LoVo (cell line): ENCODE measurements around the gene CHMP4B.
A peak's percentile ranks its signal among the peaks of the same experiment; 100 is the strongest.
"Not testable (repeated sequence)": the region's sequence is repeated elsewhere in the genome, so short reads cannot be mapped to it uniquely, and the experiment has no call there.

Source experiments
- DNase-seq: peaks from one replicate; pipeline ENCODE4 v3.0.0-alpha.2; 2016; ENCODE audit warnings: low spot score

Gene CHMP4B

DNA sequence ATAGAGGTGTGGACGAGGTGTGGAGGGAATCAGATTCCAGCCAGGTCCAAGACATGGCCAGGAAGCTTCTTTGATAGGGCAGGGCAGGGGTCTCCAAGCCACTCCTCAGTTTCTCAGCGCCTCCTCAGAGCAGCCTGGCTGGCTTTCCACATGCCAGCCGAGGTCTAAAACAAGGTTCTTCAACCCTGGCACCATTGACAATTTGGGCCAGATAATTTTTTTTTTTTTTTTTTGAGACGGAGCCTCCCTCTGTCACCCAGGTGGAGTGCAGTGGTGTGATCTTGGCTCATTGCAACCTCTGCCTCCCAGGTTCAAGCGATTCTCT, 21.3 kb upstream of the CHMP4B start:
- no peak for DNase-seq

DNA sequence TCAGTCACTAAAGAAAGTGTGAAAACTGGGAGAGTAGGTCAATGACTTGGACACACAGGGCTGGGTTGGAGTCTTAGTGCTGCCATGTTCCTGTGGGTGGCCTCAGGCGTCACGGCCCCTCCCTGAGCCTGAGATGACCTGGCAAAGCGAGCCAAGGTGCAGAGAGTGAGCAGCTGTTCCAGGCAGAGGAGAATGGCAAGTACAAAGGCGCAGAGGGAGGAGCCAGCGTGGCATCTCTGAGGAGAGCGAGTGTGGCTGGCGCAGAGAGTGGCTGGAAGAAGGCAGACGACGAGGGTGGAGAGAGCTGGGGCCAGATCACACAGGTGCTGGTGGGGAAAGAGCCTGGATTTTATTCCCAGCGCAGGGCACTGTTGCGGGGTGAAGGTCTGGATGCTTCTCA, 20.6 kb upstream of the CHMP4B start:
- no peak for DNase-seq

DNA sequence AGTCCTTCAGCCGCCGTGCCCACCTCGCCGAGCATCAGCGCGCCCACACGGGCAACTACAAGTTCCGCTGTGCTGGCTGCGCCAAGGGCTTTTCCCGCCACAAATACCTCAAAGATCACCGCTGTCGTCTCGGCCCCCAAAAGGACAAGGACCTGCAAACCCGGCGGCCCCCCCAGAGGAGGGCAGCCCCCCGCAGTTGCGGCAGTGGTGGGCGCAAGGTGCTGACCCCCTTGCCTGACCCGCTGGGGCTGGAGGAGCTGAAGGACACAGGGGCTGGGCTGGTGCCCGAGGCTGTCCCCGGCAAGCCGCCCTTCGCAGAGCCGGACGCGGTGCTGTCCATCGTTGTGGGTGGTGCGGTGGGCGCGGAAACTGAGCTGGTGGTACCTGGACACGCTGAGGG, 20.1 kb upstream of the CHMP4B start:
- DNase-seq = no peak

DNA sequence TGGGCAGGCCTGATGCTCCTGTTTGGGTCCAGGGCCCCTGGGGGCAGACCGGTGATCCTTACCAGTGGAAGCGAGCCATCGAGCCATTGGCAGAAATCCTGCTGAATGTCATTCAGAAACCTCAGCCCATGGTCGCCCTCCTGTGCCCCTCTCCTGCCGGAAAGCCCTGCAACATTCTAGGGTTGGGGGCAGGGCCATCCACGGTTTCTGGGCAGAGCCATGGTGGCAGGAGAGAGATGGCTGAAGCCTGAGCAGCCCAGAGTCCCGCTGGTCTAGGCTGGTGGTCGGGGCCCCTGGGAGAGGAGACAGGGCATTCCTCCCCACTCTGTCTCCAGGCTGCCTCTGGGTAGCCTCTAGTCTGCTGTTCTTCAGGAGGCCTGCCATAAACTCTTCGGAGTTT, 19.6 kb upstream of the CHMP4B start:
- DNase-seq = no peak

DNA sequence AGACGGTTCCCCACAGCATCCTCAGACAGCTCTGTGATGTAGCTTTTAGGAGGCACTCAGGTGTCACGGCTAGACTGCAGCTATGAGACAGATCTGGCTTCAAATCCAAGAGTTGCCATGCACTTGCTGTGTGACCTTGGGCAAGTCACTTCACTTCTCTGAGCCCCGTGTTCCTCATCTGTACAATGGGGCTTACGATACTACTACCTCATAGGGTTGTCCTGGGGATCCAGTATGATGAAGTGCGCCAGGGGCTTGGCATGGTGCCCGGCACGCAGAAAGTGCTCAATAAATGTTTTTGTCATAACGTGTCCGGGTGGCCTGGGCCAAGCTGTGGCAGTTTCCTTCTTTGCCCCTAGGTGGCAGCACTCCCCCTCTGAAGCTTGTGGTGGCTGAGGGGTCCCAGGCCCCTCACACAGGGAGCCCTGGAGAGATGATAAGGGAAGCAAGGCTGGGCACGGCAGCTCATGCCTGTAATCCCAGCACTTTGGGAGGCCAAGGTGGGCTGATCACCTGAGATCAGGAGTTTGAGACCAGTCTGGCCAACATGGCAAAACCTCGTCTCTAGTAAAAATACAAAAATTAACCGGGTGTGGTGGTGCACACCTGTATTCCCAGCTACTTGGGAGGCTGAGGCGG, 19.1 kb upstream of the CHMP4B start:
- peak; percentile 31 for DNase-seq

DNA sequence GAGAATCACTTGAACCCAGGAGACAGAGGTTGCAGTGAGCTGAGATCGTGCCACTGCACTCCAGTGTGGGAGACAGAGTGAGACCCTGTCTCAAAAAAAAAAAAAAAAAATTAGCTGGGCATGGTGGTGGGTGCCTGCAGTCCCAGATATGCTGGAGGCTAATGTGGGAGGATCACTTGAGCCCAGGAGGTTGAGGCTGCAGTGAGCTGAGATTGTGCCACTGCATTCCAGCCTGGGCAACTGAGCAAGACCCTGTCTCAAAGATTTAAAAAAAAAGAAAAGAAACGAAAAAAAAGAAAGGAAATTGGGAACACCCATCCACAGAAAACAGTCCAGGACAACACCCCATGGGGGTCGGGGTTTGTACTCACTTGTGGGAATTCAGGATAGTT, 18.6 kb upstream of the CHMP4B start:
- not testable (repeated sequence) for DNase-seq

DNA sequence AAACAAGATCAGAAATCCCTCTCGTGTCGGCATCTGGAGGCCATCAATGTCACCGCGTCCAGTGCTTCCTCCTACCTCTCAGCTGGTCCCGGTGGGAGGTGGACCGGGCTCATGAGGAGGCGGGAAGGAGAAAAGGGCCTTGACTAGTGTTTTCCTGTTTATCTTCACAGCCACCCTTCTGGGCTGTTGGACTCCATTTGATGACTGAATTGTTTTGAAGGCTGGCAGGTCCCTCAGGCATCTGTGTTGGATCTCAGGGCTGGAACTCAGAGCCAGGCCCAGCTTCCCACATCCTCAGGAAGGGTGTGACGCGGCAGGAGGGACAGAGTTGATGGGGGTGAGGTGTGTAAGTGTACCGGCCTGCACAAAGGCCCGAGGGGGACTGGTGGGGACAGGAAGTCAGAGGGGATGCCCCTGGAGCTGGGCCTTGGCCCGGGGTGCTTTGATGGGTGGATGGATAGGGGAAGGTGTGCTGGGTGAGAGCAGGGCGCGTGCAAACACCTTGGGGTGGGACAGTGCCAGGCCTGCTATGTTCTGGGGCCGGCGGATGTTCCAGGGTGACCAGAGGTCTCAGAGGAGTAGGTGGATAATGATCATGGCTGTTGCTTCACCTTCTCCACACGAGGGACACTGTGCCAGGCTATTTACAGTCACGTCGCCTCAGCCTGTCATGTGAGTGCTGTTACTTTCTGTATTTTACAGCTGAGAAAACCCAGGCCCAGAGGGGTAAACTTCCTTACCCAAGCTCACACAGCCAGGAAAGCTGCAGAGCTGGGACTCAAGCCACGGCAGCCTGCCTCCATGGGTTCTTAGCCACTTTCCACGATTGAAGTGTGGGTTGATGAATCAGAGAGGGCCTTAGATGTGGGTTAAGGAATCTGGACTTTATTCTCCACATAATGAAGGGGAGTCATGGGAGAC, 17.9 kb upstream of the CHMP4B start:
- DNase-seq = no peak

DNA sequence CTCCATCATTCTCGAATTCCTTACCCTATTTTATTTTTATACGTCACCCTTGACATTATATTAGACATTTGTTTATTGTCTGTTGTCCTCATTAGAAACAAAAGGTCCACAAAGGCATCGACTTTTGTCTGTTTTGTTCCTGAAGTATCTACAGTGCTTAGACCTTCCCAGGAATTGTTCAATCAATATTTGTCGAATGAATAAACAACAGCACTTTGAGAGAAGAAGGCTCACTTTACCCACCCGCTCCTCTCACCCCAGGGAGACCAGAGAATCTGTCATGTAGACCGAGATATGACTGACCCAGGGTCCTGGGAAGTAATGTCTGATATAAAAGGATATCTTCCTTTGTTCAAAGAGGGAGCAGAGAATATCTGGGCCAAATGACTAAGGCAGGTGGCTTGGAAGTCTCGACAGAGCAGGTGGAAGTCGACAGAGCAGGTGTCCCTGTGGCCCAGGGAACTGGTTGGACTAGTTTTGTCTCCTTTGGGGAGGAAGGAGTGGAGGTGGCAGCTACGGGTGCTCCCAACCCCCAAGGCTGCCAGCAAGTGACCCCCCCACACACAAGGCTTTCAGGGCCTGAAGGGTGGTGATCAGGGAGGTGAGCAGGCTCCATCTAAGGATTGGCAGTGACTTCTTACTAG, 14.8 kb upstream of the CHMP4B start:
- peak; percentile 54 for DNase-seq

DNA sequence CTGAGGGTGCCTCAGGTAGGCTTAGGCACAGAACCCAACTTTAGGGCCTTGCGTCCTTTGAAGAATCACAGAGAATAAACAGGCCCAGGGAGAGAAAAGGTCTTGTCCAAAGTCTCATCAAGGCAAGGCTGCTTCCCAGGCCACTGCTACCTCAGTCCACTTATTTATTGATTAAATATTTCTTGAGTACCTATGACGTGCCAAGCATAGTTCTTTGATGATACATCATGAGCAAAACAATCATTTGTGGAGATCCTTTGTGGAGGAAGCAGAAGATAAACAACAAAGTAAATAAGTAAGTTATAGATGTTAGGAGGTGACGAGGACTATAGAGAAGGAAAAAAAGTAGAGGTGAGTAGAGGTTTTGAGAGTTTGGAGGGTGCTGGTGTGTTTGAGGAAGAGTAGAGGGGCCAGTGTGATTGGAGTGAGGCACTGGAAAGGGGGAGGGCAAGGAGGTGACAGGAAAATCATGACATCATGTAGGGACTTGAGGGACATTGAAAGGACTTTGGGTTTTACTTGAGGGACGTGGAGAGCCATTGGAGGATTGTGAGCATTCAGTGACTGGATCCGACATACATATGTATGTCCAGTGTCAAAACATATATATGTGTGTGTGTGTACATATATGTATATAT, 14.1 kb upstream of the CHMP4B start:
- no peak for DNase-seq

DNA sequence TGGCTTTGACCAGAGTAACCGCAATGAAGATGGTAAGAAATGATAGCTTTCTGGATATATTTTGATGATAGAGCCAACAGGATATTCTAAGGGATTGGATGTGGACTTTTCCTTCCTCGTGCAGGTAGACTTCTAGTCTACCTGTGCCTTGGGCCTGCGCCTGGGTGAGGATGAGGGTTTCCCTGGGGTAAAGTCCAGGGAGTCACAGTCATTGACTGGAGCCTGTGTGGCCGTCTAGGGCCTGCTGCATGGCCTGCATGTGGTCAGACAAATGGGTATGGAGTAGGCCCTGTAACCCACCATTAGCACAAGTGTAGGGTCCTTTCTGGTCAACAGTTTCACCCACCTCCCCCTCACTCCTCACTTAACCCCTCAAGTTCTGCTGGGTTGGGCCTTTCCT, 12.7 kb upstream of the CHMP4B start:
- no peak for DNase-seq

DNA sequence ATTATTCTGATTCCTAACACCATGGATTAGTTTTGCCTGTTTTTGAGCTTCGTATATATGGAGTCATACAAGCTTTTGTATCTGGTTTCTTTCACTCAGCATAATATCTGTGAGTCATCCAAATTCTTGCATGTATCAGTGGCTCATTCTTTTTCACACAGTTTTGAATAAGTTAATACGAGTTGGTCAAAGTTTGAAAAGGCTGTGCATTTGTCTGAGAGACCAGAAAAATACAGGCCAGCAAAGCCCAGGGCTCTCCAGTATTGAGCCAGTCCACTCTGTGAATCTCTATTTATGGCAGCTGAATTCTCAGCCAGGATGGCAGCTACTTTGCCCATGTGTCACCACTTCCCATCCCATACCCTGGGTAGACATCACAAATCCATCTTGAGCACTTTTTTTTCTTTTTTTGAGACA, 7.2 kb upstream of the CHMP4B start:
- no peak for DNase-seq

DNA sequence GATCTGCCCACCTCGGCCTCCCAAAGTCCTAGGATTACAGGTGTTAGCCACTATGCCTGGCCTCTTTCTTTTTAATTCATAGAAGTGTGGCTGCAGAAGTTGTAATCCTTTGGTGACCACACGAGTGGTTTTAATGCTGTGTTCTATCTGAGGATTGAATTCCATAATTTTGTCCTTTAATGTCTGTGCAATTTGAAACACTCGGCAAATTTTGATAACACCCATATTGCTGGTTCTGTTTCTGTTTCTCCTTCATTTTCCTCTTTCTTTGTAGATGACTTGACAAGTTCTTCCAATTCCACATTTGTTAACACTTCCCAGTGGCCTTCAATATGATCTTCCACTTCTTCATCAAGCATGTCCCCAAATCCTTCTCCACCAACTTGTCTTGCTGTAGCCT, 2.8 kb upstream of the CHMP4B start:
- no peak for DNase-seq

DNA sequence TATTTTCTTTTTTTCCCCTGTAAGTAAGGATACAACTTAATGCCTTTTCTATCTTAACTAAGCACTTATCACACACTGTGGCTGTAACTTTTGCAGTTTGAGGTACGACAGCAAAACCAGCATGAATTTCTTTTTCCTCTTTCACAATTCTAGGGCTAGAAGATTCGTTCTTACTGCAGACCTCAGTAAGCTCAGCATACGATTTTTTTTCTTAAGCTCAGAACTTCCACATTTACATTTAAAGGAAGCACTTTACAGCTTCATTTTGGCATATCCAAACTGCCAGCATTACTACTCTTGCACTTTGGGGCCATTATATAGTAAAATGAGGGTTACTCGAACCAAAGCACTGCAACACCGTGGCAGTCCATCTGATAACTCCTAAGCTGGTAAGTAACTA, 889 bp upstream of the CHMP4B start:
- no peak for DNase-seq

DNA sequence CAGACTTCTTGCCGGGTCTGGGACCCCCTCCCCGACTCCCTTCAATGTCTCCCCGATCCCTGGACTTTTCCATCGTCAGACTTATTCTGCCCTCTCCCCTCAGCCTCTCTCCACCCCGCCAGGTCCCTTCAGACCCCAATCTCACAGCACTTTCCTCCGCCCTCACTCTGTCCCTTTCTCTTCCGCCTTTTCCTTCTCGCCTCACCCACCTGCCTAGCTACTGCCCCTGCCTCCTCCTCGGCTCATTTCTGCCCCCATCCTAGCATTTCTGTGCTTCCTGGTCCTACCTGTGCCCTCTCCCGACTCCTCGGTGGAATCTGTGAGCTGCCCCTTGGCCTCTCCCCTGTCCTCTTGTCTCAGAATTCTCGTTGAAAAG, 616 bp downstream of the CHMP4B start:
- no peak for DNase-seq

DNA sequence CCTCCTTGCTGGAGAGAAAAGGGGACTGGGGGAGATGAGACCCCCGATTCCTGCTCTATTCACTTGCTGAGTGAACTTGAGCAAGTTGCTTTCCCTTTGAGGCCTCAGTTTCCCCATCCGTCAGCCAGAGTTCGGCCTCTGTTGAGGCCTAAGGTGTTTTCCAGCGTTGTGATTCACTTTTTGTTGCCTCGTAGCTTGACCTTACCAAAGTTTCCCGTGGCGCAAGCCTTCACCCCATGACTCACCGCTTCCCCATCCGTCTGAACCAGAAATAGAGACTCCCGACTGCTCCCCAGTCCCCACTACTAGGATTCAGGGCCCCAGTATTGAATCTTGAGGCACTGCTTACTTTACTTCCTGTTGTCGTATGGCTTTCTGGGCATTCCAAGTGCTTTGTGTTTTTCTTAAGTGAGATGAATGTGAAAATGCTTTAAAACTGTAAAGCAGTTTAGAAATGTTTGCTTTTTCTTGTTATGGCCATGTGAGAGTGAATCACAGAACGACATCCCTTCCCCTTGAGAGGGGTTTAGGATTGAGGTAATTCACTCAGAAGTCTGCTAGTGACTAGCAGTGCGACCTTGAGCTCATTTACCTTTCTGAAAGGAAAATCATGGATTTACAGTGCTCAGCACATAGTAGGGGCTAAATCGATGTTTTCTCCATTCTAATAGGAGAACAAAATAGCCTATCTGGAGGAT, 1.2 kb downstream of the CHMP4B start:
- peak; percentile 70 for DNase-seq

DNA sequence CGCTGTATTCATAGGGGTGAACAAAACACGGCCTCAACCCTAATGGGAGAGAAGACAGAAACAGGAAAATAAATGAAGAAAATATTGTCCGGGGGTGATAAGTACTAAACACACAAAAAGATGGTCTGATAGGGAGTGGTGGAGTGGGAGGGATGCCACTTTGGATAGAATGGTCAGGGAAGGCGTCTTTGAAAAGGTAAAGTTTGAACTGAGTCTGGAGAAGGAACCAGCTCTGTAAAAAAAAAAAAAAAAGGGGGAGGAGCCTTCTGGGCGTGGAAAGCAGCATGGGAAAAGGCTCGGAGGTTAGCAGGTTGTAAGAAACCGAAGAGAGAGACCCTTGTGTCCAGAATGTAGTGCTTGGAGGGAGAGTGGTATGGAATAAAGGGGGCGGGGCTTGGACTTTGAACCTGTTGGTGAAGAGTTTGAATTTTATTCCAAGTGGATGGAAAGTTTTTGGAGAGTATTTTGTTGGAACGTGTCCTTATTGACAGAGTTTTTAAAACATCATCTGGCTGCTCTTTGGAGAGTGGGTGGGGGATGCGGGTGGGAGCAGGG, 1.8 kb downstream of the CHMP4B start:
- DNase-seq = no peak

DNA sequence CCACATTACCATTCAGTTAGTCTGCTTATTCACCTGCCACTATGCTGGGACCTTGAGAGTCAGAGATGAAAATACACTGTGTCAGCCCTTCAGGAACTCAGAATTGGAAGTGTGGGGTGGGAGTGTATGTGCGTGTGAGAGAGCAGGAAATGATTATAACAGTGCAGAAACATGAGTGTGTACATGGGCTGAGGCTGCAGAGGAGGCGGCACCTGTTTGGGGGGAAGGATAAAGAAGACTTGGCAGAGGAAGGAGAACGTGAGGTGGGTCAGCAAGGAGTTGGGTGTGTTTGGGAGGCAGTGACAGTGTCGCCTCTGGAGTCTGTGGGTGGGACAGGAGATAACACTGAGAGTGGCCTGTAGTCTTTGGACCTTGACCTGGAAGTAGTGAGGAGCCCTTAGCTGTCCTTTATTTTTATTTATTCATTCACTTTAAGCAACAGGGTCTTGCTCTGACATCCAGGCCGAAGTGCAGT, 3.1 kb downstream of the CHMP4B start:
- DNase-seq = no peak

DNA sequence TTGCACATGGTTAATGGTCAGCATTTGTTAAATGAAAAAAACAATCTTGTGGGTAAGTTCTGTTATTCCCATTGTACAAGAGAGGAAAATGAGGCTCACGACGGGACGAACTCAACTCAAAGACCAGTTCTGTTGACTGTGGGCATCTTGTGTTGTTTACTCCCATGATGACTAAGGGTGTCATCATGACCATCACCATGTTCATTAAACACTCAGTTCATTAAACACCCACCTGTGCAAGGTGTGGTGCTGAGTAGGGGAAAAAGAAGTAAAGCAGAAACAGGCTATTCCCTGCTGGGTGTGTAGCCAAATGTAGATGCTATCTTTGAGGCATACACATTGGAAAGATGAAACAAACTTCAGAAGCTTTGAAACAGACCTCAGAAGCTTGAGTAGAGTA, 4.5 kb downstream of the CHMP4B start:
- DNase-seq = no peak

DNA sequence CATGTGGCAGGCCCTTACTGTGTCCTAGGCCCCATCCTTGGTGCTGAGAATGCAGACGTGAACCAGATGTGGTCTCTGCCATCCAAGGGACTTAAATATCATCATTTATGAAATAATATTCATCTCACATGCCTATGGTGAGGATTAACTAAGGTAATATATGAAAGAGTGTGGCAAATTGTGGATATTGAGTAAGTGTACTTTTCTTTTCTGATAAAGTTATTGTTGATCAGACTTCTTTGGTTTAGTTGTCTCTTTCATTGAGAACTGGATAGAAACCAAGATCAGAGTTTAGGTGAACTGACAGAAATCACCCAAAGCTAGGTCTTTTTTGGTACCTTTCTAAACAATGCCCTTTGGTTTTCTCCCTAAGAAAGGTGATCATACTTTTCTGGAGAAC, 5.0 kb downstream of the CHMP4B start:
- DNase-seq = no peak

DNA sequence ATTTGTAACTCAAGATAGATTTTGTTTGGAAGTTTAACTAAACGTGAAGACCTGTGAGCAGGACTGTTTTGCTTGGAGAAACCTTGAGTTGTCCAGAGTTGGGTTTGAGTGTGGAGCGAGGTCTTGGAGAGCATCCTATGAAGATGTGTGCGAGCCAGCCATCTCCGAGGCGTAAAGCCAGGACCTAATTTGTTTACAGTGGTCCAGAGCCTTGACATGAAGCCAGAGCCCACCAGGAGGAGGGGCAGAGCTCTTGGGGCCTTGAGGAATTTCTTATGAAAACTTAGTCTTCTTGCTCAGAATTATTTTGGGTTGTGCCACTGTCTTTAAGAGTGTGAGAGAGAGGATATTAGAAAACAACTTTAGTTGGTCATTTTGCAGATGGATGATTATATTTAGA, 6.3 kb downstream of the CHMP4B start:
- DNase-seq = no peak

DNA sequence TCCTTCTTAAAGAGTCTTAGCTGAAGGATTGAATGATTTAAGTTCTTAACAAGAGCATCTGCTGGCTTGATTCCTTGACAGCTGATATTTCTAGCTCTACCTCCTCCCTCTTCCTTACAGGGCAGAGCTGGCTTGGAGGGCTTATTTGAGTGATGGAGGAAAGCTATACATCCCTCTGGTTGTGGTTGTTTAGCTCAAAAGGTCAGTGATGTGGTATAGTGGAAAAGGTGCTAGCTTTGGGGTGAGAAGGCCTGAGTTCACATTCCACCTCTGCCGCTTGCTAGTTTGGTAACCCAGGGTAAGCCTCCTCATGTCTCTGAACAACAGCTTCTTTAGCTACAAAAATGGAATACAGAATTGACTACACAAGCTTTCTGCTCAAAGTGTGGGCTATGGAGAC, 8.3 kb downstream of the CHMP4B start:
- no peak for DNase-seq

DNA sequence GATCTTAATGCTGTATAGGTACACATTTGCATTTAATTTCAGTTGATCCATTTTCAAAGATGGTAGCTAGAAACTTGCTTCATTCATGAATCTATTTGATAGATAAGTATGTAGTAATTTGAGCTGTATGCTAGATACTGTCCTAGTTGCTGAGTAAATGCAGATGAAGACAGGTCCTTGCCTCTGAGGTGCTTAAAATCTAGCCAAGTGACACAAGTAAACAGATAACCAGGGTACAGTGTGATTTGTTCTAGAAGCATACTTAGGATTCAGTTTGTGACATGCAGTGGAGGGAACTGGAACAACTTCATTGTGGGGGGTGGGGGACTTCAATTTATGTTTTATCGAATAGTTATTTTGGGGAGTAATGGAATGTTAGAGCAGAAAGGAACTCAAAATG, 9.2 kb downstream of the CHMP4B start:
- no peak for DNase-seq
